Epithelial cell of esophagus (primary cell): Measurements from ENCODE around the gene SOX15.

Experiments used
- DNase-seq: peaks from one replicate; pipeline ENCODE4 v3.0.0; 2010; ENCODE audit warnings: low read depth
- H3K4me3 ChIP-seq: 2 replicates; pipeline ENCODE4 v1.5.1; 2011; ENCODE audit warnings: mild to moderate bottlenecking, low read length, control low read depth
- TF ChIP-seq, protein P1 (sequence below): IDR thresholded peaks from 2 replicates; pipeline ENCODE4 v1.5.1; 2011; ENCODE audit warnings: low read depth, mild to moderate bottlenecking, low read length, control low read depth, inconsistent platforms; ENCODE audit not compliant: insufficient read depth; ENCODE audit errors: missing control alignments

The SOX15 gene

DNA sequence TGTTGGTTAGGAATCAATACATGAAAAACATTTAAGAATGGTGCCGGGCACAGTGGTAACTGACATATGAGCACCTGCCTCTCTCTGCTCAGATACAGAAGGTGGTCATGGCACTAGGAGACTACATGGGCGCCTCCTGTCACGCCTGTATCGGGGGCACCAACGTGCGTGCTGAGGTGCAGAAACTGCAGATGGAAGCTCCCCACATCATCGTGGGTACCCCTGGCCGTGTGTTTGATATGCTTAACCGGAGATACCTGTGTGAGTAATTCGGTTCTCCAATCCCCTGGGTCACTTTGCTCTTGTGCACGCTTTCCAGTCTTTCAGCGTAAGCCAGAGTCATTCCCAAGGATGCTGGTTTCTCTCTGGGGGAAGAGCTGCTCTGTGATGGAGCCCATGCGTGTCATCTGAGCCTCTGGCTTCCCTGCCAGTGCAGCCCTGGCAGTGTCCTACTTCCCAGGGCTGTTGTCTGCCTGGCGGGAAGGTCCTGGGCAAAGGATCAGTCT, 13.4 kb downstream of the SOX15 start:
- TF ChIP-seq, protein P1, sequence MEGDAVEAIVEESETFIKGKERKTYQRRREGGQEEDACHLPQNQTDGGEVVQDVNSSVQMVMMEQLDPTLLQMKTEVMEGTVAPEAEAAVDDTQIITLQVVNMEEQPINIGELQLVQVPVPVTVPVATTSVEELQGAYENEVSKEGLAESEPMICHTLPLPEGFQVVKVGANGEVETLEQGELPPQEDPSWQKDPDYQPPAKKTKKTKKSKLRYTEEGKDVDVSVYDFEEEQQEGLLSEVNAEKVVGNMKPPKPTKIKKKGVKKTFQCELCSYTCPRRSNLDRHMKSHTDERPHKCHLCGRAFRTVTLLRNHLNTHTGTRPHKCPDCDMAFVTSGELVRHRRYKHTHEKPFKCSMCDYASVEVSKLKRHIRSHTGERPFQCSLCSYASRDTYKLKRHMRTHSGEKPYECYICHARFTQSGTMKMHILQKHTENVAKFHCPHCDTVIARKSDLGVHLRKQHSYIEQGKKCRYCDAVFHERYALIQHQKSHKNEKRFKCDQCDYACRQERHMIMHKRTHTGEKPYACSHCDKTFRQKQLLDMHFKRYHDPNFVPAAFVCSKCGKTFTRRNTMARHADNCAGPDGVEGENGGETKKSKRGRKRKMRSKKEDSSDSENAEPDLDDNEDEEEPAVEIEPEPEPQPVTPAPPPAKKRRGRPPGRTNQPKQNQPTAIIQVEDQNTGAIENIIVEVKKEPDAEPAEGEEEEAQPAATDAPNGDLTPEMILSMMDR, result no peak
- no peak for DNase-seq
- no peak overlapping the region for H3K4me3 ChIP-seq

DNA sequence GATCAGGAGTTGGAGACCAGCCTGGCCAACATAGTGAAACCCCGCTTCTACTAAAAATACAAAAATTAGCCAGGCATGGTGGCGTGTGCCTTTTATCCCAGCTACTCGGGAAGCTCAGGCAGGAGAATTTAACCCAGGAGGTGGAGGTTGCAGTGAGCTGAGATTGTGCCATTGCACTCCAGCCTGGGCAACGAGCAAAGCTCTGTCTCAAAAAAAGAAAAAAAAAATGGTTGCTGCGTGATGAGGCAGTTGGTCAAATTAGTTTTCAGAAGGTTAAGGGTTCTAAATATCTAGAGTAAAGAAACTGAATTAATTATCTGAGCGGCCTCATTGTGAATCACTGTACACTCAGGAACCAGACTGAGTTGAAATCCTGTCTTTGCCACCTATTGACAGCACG, 13.9 kb downstream of the SOX15 start:
- TF ChIP-seq, protein P1, result no peak
- no peak for DNase-seq
- H3K4me3 ChIP-seq, result peak overlapping the region; percentile 91

DNA sequence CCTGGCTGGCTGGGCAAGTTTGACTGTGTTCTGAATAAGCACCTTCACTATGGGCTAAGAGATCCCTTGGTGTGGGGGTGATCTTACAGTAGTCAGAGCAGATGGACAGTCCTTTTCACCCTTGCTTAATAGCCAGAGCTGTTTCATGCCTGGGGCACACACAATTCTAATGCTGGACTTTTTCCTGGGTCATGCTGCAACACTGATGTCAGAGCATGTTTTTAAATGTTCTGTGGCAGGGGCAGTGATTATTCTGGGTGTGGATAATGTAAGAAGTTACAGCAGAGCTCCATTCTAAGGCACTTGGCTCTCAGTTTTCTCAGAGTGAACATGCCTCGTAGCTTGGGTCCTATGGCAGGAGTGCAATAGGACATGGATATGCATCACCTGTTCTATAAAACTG, 14.4 kb downstream of the SOX15 start:
- TF ChIP-seq, protein P1, result no peak
- H3K4me3 ChIP-seq, result peak overlapping the region; percentile 91
- no peak for DNase-seq

DNA sequence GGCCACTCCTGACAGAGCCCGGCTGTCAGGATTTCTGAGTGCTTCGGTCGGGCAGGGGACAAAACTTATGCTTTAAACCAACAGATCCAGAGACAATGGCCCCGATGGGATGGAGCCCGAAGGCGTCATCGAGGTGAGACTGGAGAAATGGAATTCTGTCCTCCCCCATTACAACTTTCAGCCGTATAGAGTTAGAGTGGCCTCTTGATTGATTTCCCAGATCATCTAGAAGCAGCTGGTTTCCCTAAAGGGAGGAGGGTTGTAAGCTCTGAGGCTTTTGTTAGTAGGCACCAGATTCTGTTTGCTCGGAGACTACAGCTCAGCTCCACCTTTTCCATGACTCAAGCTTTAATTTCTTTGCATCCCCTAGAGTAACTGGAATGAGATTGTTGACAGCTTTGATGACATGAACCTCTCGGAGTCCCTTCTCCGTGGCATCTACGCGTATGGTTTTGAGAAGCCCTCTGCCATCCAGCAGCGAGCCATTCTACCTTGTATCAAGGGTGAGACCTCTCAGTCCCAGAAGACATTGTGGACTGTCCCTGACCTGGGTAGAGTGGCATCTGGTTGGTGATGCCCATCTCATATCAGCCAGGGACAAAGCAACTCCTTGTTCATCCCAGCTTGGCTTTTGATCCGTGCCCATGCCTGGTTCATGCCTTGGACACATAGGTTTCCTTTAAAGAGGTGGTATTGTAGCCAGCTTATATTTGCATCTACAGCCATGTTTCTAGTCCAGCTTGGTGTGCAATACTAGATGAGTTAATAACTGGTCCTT, 15.5 kb downstream of the SOX15 start:
- H3K4me3 ChIP-seq, result peak overlapping the region; percentile 91
- no peak for DNase-seq
- TF ChIP-seq, protein P1, result no peak

DNA sequence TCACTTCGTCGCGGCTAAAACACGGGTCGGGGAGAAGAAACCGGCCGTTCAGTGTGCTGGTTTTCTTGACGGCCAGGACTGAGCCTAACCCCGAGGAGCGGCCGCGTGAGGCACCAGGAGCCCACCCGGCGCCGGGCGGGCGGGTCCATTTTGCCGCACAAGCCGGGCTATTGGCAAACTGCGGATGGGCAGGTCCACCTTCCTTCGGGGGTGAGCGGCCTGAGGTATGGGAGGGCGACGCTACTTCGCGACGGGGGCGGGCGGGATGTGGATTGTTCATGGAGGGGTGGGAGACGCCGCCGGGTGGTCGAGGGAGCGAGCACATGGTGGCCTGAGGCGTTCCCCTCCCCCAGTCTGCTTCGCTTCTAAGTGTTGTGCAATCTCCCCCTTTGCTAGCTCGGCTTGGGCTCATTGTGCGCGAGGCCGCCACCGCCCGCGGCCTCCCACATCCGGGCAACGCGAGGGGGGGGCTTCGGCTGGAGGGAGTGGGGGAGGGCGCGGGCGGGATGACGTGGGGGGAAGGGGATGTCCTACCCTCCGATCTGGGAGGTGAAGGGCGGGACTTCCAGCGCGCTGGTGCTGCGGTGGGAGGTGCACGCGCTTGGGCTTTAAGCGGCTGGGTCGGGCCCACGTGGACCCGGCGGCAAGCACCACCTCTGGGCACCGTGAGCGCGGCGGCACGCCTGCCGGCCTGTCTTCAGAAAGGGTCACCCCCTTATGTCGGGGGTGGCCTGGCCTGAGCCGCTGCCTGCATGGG, 16.4 kb downstream of the SOX15 start:
- TF ChIP-seq, protein P1, result no peak
- H3K4me3 ChIP-seq, result peak overlapping the region; percentile 91
- DNase-seq, result peak; percentile 76

DNA sequence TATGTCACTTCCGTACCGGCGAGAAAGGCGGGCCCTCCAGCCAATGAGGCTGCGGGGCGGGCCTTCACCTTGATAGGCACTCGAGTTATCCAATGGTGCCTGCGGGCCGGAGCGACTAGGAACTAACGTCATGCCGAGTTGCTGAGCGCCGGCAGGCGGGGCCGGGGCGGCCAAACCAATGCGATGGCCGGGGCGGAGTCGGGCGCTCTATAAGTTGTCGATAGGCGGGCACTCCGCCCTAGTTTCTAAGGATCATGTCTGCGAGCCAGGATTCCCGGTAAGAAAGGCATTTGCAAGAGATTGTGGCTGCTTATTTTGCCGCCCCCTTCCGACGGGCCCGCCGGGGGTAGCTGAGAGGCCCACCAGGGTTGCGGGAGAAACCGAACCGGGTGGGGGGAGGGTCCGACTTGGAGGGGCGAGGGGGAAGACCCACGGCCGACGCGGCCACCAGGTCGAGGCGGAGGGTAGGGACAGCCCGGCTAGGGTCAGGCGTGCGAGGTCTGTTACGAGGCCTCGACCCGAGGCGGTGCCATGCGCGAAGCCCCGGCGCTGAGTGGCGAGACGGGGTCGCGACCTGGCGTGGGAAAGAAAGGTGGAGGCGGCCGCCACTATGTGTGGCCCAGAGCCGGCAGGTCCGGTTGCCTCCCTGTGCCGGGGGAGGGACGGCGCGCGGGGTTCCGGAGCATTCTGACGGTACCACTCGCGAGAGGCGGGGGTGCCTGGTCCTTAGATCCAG, 17.1 kb downstream of the SOX15 start:
- TF ChIP-seq, protein P1, result no peak
- peak; percentile 99 for DNase-seq
- H3K4me3 ChIP-seq, result peak overlapping the region; percentile 91
